HCT116 (cell line): Measurements from ENCODE around the gene GUCA1C. TPM values are rescaled to one million over a fixed set of nuclear protein-coding genes. Genes with fewer than 3 reads are reported as not detected.

Experiments
- CTCF ChIP-seq, 3 experiments: fragments of 200-600 bp in 1 of 3; sonication (generic) in 1 of 3; IDR thresholded peaks in 2 of 3; conservative IDR thresholded peaks in 1 of 3; 2 replicates each; pipeline ENCODE4 v1.5.1; 2012 to 2017; ENCODE audit warnings: low read depth in 2 of 3, low read length in 2 of 3, antibody characterized with exemption in 1 of 3, borderline replicate concordance in 1 of 3, control low read depth in 1 of 3, mild to moderate bottlenecking in 1 of 3, mixed read lengths in 1 of 3, mixed run types in 1 of 3, moderate library complexity in 1 of 3; ENCODE audit not compliant: insufficient read depth in 1 of 3
- ELF1 ChIP-seq: IDR thresholded peaks from 2 replicates; pipeline ENCODE4 v1.6.1; 2012; ENCODE audit warnings: low read depth, borderline replicate concordance
- EZH2phosphoT487 ChIP-seq: fragments of 200-600 bp; IDR thresholded peaks from 2 replicates; pipeline ENCODE4 v1.6.1; 2018; ENCODE audit warnings: antibody characterized with exemption, borderline replicate concordance
- RAD21 ChIP-seq: IDR thresholded peaks from 2 replicates; pipeline ENCODE4 v1.6.1; 2012; ENCODE audit warnings: low read depth, mild to moderate bottlenecking
- ZBTB33 ChIP-seq: IDR thresholded peaks from 2 replicates; pipeline ENCODE4 v1.6.1; 2011; ENCODE audit warnings: mild to moderate bottlenecking, low read length, moderate library complexity; ENCODE audit not compliant: insufficient replicate concordance; ENCODE audit errors: extremely low read depth
- ZNF274 ChIP-seq: fragments of 200-500 bp; sonication (Bioruptor generic); IDR thresholded peaks from 2 replicates; pipeline ENCODE4 v1.6.1; 2014; ENCODE audit warnings: mild to moderate bottlenecking, low read depth, low read length, inconsistent platforms
- total RNA-seq: library from RNA; stranded (reverse); gene quantifications from one replicate; pipeline ENCODE4 v1.2.1, GENCODE V29; 2021; ENCODE audit not compliant: unreplicated experiment

The GUCA1C gene
- total RNA-seq, 1 experiment from 2014 or later = not detected

GRCh38 chr3:108861401-108861800, 92.3 kb downstream of the GUCA1C start (continued):
- TF ChIP-seq ZBTB33 = no peak
- TF ChIP-seq ZNF274 = no peak
- no peak for TF ChIP-seq ELF1
- no peak for TF ChIP-seq CTCF (IDR thresholded peaks at IDR 0.05 in 2 of 3, conservative IDR thresholded peaks at IDR 0.05 in 1 of 3; ENCODE audit: borderline replicate concordance in 1 of 3, insufficient read depth in 1 of 3, low read depth in 2 of 3, low read length in 2 of 3)
- TF ChIP-seq RAD21 = no peak
- TF ChIP-seq EZH2phosphoT487 = no peak

Other genes with a start within 250 kb of the GUCA1C start
- gene RETNLB, start 196.5 kb downstream of the GUCA1C start, total RNA-seq = not detected
- not detected for gene TRAT1, start 131.1 kb downstream of the GUCA1C start, total RNA-seq
- not detected for gene MORC1, start 164.3 kb upstream of the GUCA1C start, total RNA-seq
- not detected for gene C3orf85, start 182.8 kb upstream of the GUCA1C start, total RNA-seq